ENCODE data around the gene MEG3.
A peak's percentile ranks its signal among the peaks of the same experiment; 100 is the strongest.

MEG3 gene

GRCh38 chr14:100834794-100835547, 9.1 kb downstream of the MEG3 start:
- no peak for DNase-seq

GRCh38 chr14:100835548-100836310, 9.8 kb downstream of the MEG3 start:
- DNase-seq = no peak

GRCh38 chr14:100836311-100836805, 10.4 kb downstream of the MEG3 start:
- DNase-seq = no peak

DNA sequence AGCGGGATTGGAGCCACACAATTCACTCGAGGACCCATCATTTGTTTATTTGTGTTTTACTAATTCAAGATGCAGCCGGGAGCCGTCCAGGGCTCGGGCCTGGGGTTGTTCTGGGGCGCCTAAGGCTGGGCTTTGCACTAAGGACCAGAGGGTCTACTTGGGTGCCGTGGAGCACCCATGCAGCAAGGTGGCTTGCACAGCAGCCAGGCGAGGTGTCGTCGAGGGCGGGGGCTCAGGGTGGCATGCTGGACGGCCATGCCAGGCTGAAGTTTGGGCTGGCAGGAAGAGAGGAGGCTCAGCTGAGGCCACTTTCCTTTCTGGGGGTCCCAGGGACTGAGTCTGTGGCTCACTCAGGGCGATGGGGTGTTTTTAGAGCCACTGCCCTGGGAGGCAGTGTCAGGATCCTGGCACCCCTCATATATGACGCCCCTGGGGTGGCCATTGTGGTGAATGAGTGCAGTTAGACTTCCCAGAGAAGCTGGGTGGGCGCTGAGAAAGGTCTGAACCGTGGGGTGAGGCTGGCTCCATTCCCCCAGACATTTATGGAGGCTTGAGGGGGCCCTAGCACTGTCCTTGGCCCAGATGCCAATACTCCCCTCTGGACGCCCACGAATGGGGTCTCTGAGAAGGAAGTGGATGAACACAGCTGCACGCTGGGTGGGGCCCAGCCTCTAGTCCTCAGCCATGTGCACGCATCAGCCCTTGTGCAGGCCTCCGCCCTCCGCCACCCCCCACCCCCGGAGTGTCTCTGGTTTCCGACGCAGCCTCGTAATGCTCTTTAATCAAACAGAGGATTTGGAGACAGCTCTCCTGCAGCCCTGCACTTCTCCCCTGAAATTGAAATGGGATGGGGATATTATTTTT, 11.3 kb downstream of the MEG3 start:
- no peak for DNase-seq

DNA sequence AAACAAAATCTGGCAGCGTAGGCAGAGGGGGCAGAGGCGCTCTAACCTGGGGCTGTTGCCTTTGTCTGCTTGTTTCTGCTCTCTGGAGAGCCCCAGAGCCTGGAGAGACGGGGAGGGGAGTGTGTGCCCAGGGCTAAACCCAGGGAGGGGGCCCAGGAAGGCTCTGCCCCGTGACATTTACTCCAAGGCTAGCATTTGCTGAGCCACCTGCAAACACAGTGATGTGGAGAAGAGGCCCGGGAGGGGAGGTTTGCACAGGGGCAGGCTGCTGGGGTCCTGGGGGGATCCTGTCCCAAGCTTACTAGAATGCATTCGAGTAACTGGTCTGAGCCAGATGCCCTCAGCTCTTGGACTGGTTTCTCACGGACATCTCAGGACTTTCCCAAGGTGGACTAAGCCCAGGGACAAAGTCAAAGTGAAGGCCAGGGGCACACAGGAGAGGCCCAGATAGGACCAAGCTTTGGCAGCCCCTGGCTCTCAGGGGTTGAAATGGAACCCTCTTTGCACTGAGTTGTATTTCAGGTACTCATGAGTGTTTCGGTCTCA, 12.0 kb downstream of the MEG3 start:
- DNase-seq = no peak

GRCh38 chr14:100838493-100839314, 12.8 kb downstream of the MEG3 start:
- no peak for DNase-seq

DNA sequence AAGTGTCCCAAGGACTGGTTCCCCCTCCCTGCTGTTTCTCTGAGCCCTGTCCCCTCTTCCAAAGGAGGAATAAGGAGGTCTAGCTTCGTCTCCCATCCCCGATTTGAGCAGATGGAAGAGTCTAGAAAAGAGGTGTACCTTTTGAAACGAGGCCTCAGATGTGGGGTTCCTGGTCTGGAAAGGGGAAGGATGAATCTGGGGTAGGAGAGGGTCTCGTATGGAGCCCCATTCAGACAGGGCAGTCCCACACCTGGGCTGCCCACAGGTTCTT, 13.3 kb downstream of the MEG3 start:
- no peak for DNase-seq

- no peak for DNase-seq
Measured at GRCh38 chr14:100839681-100840111, 13.8 kb downstream of the MEG3 start.

DNA sequence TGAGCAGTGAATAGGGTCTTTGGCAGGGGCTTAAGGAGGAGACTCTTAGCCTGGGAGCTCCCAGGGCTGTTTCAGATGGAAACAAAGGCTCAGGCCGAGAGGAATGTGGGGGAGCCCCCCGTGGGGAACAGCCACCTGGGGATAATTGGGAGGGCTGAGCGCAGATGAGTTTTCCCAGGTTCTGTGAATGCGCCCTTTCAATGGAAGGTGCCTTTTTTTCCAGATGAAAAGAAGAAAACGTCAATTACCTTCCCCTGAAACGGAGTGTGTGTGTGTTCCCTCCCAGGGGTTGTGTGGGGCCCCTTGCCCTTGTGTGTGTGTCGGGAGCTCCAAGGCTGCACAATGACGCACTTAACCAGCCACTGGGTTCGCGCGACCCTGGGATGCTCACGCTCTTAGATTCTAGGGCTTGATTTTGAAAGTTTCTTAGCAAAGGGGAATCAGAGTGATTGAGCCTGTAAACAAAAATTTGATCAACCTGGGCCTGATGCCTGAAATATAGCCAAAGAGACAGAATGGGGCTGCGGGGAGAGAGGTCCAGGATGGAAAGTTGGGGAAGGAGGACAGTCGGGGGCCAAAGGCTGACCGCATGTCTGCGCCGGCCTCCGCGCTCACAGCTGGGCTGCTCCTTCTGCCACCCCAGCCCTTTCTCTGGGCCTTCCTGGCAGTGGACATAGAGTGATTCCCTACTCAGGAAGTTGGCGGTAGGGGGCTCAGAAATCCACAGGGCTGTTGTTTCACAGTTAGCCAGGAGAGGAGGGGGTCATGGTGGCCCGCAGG, 14.6 kb downstream of the MEG3 start:
- DNase-seq = no peak

DNA sequence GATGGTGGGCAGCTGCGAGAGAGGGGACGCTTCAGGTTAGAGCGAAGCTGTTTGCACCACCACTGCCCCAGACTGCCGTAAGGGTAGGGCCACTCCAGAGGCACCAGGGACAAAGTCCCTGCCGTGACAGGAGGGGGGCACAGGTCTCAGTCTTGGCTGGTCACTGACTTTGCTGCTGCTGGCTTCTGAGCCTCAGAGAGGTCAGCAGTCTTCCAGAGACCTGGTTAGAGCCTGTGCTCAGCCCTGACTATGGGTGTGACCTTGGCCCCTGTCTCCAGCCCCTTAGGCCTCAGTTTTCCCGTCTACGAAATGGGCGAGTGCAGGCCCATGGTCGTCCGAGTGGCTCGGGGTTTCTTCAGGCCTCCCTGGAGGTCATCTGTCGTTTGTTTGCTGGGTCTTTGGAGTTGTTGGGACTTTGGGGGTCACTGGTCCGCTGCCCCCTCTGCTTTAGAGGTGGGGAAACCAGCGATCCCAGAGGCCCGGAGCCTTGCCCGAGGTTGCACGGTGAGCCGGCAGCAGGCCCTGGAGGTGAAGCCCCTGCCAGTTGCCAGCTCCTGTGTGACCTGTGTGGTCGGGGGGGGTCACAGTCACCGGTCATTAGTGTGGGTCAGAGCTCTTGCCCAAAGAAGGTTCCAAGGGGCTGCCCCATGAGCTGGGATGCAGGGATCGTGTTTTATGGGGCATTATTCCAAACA, 15.3 kb downstream of the MEG3 start:
- DNase-seq = no peak

DNA sequence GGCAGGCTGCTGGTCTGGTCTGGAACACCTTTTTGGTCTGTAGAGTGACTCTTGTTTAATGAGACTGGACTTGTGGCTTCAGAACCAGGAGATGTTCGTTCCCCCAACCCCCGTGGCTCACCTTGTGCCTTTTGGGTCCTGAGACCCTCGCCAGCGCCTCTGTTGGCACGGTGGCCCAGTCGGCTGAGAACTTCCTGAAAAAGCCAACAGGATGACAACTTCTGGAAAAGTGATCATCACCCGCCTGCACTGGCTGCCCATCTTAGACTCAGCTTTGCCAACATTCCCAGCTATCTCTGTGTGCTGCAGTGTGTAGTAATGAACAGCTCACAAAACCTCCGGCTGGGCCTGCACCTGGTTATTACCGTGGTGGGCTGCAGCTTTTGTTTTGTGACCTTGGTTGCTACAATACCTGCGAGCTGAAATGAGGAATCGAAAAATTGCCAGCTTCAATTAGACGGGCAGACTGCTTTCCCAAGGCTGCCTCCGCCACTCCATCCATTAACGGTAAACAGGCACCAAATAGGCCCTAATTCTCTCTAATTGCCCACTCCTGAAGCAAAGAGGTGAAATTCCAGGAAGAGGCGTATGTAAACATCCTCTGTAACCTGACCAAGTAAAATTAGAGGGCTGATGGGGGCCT, 16.0 kb downstream of the MEG3 start:
- no peak for DNase-seq

DNA sequence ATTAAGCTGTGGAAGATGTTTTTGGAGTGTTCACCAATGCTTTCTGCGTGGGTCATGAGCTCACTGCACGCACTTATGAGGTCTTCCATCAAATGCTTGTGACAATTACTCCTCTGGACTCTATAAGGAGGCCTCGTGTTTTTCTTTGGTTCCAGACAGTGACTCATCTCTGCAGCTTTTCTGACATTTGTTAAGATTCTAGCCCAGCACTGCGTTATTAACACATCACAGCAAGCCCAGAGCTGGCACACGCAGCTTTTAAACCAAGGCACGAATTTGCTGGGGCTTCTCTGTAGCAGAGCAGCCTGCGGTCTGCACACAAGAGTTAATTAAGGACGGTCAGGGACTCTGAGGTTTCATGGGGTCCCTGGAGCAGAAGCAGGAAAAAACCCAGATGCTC, 16.9 kb downstream of the MEG3 start:
- no peak for DNase-seq

DNA sequence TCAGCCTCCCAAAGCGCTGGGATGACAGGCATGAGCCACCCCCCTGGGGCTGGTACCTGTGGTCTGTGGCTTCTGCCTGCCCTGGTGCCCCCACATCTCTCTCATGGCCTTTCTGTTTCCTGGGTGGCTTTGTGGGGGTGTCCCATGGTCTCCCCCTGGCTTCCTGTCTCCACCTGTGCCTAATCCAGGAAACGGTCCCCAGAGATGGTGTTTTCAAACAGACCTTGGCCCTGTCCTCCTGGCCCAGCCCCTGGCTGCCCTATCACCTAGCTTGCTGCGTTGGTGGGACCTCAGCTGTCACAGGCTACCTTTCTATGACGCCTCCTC, 18.1 kb downstream of the MEG3 start:
- no peak for DNase-seq

GRCh38 chr14:100844421-100844820, 18.5 kb downstream of the MEG3 start:
- DNase-seq = no peak

DNA sequence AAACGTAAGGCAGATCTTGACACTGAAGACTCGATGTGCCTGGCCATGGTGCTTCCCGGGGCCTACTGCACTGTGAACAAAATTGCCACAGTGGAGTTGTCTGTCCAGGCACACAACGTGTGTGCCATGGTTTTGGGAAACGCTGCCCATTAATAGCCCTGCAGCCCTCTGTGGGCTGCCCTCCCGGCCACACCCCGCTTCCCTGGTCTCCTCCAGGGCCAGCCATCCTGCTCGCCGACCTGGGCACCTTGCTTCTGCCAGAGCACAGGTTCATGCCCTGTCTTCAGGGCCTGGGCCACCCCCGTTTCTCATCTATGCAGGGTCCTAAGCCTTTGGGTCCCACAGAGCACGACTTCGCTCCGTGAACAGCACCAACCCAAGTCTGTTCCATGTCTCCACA, 18.9 kb downstream of the MEG3 start:
- DNase-seq = no peak

- DNase-seq = no peak
Measured at GRCh38 chr14:100845341-100845740, 19.4 kb downstream of the MEG3 start.

DNA sequence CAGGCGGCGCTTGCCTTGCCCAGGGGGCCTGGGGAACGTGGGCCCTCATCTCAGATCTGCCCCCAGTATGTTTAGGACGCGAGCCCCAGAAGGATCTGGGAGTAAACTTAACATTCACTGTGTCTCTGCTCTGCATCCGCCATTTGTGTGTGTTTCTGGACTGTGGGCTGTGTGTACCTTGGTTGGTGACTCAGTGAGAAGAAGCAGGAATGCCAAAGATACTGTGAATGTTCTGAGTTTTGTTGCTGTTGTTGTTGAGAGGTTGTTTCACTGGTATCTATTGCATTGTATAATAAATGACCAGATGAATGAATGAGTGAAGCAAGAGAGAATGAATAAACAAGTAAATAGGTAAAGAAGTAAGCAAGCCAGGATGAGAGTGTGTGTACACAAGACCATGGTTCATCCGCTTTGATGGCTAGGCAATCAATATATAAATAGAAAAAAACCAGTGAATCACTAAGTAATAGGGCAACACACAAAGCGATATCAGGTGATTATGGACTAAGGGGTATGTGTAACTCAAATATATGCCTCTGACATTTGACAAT, 20.5 kb downstream of the MEG3 start:
- DNase-seq = no peak

DNA sequence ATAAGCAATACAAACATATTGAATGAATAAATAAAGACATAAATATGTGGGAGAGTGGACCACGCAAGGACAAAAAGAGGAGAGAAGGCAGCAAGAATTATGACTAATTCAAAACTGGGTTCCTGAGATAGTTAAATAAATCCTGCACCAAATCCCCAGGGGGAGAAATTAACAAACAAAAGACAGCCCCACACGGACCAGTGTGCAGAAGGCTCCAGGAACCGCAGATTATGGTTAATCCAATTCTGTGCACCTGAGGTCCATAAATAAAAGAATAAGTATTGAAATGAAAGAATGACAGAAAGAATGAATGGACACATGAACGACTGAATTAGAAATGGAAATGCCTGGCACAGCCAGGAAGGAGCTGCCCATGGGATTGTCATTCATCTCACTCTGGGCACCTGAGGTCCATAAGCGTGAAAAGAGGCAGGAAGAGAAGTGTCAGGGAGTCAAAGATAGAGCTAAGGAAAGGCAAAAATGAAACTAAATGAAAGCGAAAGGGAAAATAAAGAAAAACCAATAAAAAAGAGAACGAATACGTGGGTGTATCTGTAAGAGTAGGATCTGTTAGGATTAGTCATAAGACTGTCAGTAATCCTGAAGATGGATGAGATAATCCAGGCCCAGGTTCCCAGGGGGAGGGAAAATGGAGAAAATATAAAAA, 23.3 kb downstream of the MEG3 start:
- DNase-seq = no peak

DNA sequence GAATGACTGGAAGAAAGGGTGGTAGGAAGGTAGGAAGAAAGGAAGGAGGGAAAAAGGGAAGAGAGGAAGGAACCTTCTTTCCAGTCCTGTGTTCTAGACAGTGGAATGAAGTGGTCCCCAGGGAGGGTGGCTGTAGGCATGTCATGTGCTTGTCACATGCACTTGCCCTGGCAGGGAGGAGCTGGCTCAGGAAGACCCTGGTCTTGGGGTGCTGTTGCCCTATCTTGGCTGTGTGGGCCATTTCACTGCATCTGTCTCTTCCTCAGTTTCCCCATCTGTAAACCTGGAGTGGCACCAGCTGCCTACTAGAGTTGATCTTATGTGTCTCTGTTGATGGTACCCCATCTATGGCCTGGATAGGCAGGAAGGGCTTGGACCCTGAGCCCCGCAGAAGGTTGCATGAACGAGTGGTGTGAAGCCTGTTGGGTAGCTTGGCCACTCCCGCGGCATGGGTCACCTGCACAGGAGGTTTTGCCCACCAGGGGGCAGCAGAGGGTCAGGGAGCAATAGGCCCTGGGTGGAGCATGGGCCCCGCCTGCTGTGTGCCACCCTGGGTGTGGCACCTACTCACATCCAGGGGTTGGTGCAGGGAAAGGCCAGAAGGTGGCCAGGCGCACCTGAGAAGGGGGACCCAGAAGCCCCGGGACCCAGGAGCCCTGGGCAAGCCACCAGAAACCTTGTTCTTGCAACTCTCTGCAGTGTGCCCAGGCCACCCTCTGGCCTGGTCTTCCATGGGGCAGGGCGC, 25.1 kb downstream of the MEG3 start:
- DNase-seq = peak; percentile 28 to 70 (median 66)

Data from stimulated activated naive CD4-positive, alpha-beta T cell (primary cell).